Neural cell (in vitro differentiated cells): ENCODE measurements around the gene OR2L2. TPM values are rescaled to one million over a fixed set of nuclear protein-coding genes. Genes with fewer than 3 reads are reported as not detected.

Experiments
- H2AFZ ChIP-seq: fragments of 200-600, 300-800 bp; sonication (generic), shearing (Covaris generic); 2 replicates; pipeline ENCODE4 v1.6.0; 2014; ENCODE audit warnings: low read depth, mild to moderate bottlenecking, antibody characterized with exemption, low read length, moderate library complexity
- H3F3A ChIP-seq: fragments of 200-600 bp; shearing (Covaris generic); 2 replicates; pipeline ENCODE4 v1.6.1; 2016; ENCODE audit warnings: mild to moderate bottlenecking, moderate library complexity, mixed read lengths, antibody characterized with exemption, low read length; ENCODE audit not compliant: insufficient read depth, poor library complexity, severe bottlenecking
- H3K27ac ChIP-seq: fragments of 200-600, 300-800 bp; sonication (generic), shearing (Covaris generic); 2 replicates; pipeline ENCODE4 v1.5.1; 2014; ENCODE audit warnings: mild to moderate bottlenecking, low read length, moderate library complexity
- H3K27me3 ChIP-seq: fragments of 300-800, 200-600 bp; sonication (generic), shearing (Covaris generic); 2 replicates; pipeline ENCODE4 v1.6.0; 2014; ENCODE audit warnings: mild to moderate bottlenecking, low read depth, low read length, moderate library complexity; ENCODE audit not compliant: insufficient read depth
- H3K36me3 ChIP-seq: fragments of 300-800, 200-600 bp; sonication (generic), shearing (Covaris generic); 2 replicates; pipeline ENCODE4 v1.5.1; 2014; ENCODE audit warnings: mild to moderate bottlenecking, antibody characterized with exemption, low read length, moderate library complexity; ENCODE audit not compliant: insufficient read depth
- H3K4me2 ChIP-seq: fragments of 300-800, 200-600 bp; sonication (generic), shearing (Covaris generic); 2 replicates; pipeline ENCODE4 v1.6.0; 2014; ENCODE audit warnings: mild to moderate bottlenecking, low read length
- H3K4me3 ChIP-seq: fragments of 300-800, 200-600 bp; sonication (generic), shearing (Covaris generic); 2 replicates; pipeline ENCODE4 v1.5.1; 2014; ENCODE audit warnings: mild to moderate bottlenecking, low read length, moderate library complexity
- H3K79me2 ChIP-seq: fragments of 200-600 bp; shearing (Covaris generic); replicated peaks from 2 replicates; pipeline ENCODE4 v1.6.0; 2014; ENCODE audit warnings: mild to moderate bottlenecking, low read length, moderate library complexity; ENCODE audit not compliant: insufficient read depth
- H3K9ac ChIP-seq: fragments of 300-800, 200-600 bp; sonication (generic), shearing (Covaris generic); 2 replicates; pipeline ENCODE4 v1.6.1; 2016; ENCODE audit warnings: mild to moderate bottlenecking, low read length, mixed read lengths
- H3K9me2 ChIP-seq: fragments of 200-600 bp; shearing (Covaris generic); 2 replicates; pipeline ENCODE4 v1.6.1; 2016; ENCODE audit warnings: mild to moderate bottlenecking, low read length, mixed read lengths; ENCODE audit not compliant: insufficient read depth
- H3K9me3 ChIP-seq: fragments of 200-600, 300-800 bp; sonication (generic), shearing (Covaris generic); 2 replicates; pipeline ENCODE4 v1.6.1; 2016; ENCODE audit warnings: mild to moderate bottlenecking, mixed run types, low read length, moderate library complexity, mixed read lengths
- H4K20me1 ChIP-seq: fragments of 200-600 bp; shearing (Covaris generic); 2 replicates; pipeline ENCODE4 v1.6.1; 2016; ENCODE audit warnings: mild to moderate bottlenecking, mixed run types; ENCODE audit not compliant: insufficient read depth
- CTCF ChIP-seq: fragments of 450-650 bp; IDR thresholded peaks from 2 replicates; pipeline ENCODE4 v1.5.1; 2014; ENCODE audit warnings: antibody characterized with exemption, mild to moderate bottlenecking, moderate library complexity; ENCODE audit not compliant: poor library complexity, severe bottlenecking
- EP300 ChIP-seq: fragments of 450-650 bp; conservative IDR thresholded peaks from 2 replicates; pipeline ENCODE4 v1.6.1; 2014; ENCODE audit warnings: antibody characterized with exemption, mild to moderate bottlenecking, moderate library complexity; ENCODE audit not compliant: poor library complexity, severe bottlenecking
- EZH2 ChIP-seq: fragments of 200-600, 300-800 bp; shearing (Covaris generic), sonication (generic); IDR thresholded peaks from 2 replicates; pipeline ENCODE4 v1.6.1; 2014; ENCODE audit warnings: antibody characterized with exemption, low read length, borderline replicate concordance, mild to moderate bottlenecking; ENCODE audit not compliant: insufficient read depth, poor library complexity, severe bottlenecking
- MXI1 ChIP-seq: fragments of 450-650 bp; conservative IDR thresholded peaks from 2 replicates; pipeline ENCODE4 v1.6.1; 2014; ENCODE audit warnings: antibody characterized with exemption, mild to moderate bottlenecking; ENCODE audit not compliant: poor library complexity, severe bottlenecking
- POLR2AphosphoS5 ChIP-seq: IDR thresholded peaks from 2 replicates; pipeline ENCODE4 v1.6.1; 2012
- RAD21 ChIP-seq: fragments of 450-650 bp; conservative IDR thresholded peaks from 2 replicates; pipeline ENCODE4 v1.6.1; 2014; ENCODE audit warnings: antibody characterized with exemption, mild to moderate bottlenecking, moderate library complexity
- REST ChIP-seq: IDR thresholded peaks from 2 replicates; pipeline ENCODE4 v1.6.1; 2012; ENCODE audit warnings: borderline replicate concordance
- SMC3 ChIP-seq: fragments of 450-650 bp; conservative IDR thresholded peaks from 2 replicates; pipeline ENCODE4 v1.6.1; 2014; ENCODE audit warnings: antibody characterized with exemption, mild to moderate bottlenecking, moderate library complexity; ENCODE audit not compliant: poor library complexity
- TAF1 ChIP-seq: IDR thresholded peaks from 2 replicates; pipeline ENCODE4 v1.6.1; 2012; ENCODE audit warnings: low read depth
- polyA plus RNA-seq: library from polyadenylated mRNA; depleted of rRNA; stranded (reverse); fragments of >200 nt; gene quantifications from 2 replicates; pipeline ENCODE4 v1.2.3, GENCODE V29; 2014

OR2L2 gene
- polyA plus RNA-seq, 1 donor from 2014 or later: not detected

- no peaks in the 10 kb centered on the region for H4K20me1 ChIP-seq
- no peak overlapping the region for H2AFZ ChIP-seq
- peaks cover 11% of the 10 kb centered on the region for H3K9me3 ChIP-seq
- H3K4me2 ChIP-seq: no peak overlapping the region
- no peaks in the 10 kb centered on the region for H3K36me3 ChIP-seq
- no peak overlapping the region for H3K4me3 ChIP-seq
- TF ChIP-seq MXI1 (no peak), EP300 (no peak), POLR2AphosphoS5 (no peak), CTCF (no peak), TAF1 (no peak), SMC3 (no peak), REST (no peak), RAD21 (no peak), EZH2 (no peak)
- H3K27me3 ChIP-seq: no peaks in the 10 kb centered on the region
- no peaks in the 10 kb centered on the region for H3K79me2 ChIP-seq
- no peak overlapping the region for H3K27ac ChIP-seq
- no peaks in the 10 kb centered on the region for H3F3A ChIP-seq
- H3K9me2 ChIP-seq: no peaks in the 10 kb centered on the region
- H3K9ac ChIP-seq: no peak overlapping the region
These were observed 20.2 kb upstream of the OR2L2 start for GRCh38 chr1:248009681-248010080.

- TF ChIP-seq EZH2: no peak
- no peak for TF ChIP-seq TAF1
- TF ChIP-seq EP300: no peak
- no peak for TF ChIP-seq POLR2AphosphoS5
- TF ChIP-seq REST: no peak
These were observed 16.6 kb upstream of the OR2L2 start, which contains the start of gene OR2L5 for GRCh38 chr1:248013229-248013710. OR2L5 (plus strand) TSS chr1:248013660; CDS start chr1:248021948, 8,288 bp downstream.

More at GRCh38 chr1:248013229-248013710, 16.6 kb upstream of the OR2L2 start, which contains the start of gene OR2L5:
- Histone ChIP-seq H3K36me3 (no peaks in the 10 kb centered on the region), H3K9ac (no peak within 1 kb of the TSS), H3K4me3 (no peak within 1 kb of the TSS), H3F3A (no peaks in the 10 kb centered on the region), H3K27me3 (no peaks in the 10 kb centered on the region), H2AFZ (no peak within 1 kb of the TSS), H3K9me3 (peaks cover 5% of the 10 kb centered on the region), H3K79me2 (no peaks in the 10 kb centered on the region), H3K9me2 (no peaks in the 10 kb centered on the region), H4K20me1 (no peaks in the 10 kb centered on the region), H3K27ac (no peak within 1 kb of the TSS), H3K4me2 (no peak within 1 kb of the TSS)
